Natural killer cell (primary cell): ENCODE data around the gene ZNF81. TPM values are rescaled to one million over a fixed set of nuclear protein-coding genes. Genes with fewer than 3 reads are reported as not detected.
"Not testable (repeated sequence)": the region's sequence is repeated elsewhere in the genome, so short reads cannot be mapped to it uniquely, and the experiment has no call there.

Experiments
- ATAC-seq, 3 donors: fragments of 150-1000 bp in 2 of 3; fragments of 200-7000 bp in 1 of 3; cut with Tn5 transposase; 1 replicate in 1 of 3; 2 replicates in 2 of 3; pipeline ENCODE4 v1.10.0; 2021; ENCODE audit warnings: mild to moderate bottlenecking in 2 of 3, moderate library complexity in 2 of 3
- DNase-seq, 2 donors: peaks; one replicate each; pipeline versions ENCODE4 v3.0.0 to v3.0.0-alpha.2; 2013 to 2021; ENCODE audit warnings: mixed read lengths in 1 of 2
- H3K27ac ChIP-seq: one replicate; pipeline ENCODE4 v1.5.1; 2013; ENCODE audit warnings: mild to moderate bottlenecking, low read length
- H3K27me3 ChIP-seq: one replicate; pipeline ENCODE4 v1.6.1; 2013; ENCODE audit warnings: low read length; ENCODE audit not compliant: control insufficient read depth, insufficient read depth
- H3K36me3 ChIP-seq: one replicate; pipeline ENCODE4 v1.6.1; 2013; ENCODE audit warnings: low read length; ENCODE audit not compliant: control insufficient read depth, insufficient read depth
- H3K4me1 ChIP-seq: one replicate; pipeline ENCODE4 v1.6.1; 2013; ENCODE audit warnings: low read length; ENCODE audit not compliant: control insufficient read depth, insufficient read depth
- H3K4me3 ChIP-seq: one replicate; pipeline ENCODE4 v1.5.1; 2013; ENCODE audit warnings: low read length
- H3K9me3 ChIP-seq: one replicate; pipeline ENCODE4 v1.6.1; 2013; ENCODE audit warnings: low read length; ENCODE audit not compliant: control insufficient read depth, insufficient read depth
- H3K27ac Mint-ChIP-seq, 2 donors: one replicate each; pipeline ENCODE4 v1.8.0; 2022; ENCODE audit warnings: mild to moderate bottlenecking in 2 of 2, mixed read lengths in 2 of 2, moderate library complexity in 1 of 2
- H3K27me3 Mint-ChIP-seq, 2 donors: one replicate each; pipeline ENCODE4 v1.8.0; 2022; ENCODE audit warnings: low read depth in 2 of 2, mixed read lengths in 2 of 2
- H3K36me3 Mint-ChIP-seq: one replicate; pipeline ENCODE4 v1.8.0; 2022; ENCODE audit warnings: mixed read lengths
- H3K4me1 Mint-ChIP-seq, 2 donors: one replicate each; pipeline ENCODE4 v1.8.0; 2022; ENCODE audit warnings: mixed read lengths in 2 of 2
- H3K4me3 Mint-ChIP-seq: one replicate; pipeline ENCODE4 v1.8.0; 2022; ENCODE audit warnings: mild to moderate bottlenecking, moderate library complexity, mixed read lengths
- H3K9me3 Mint-ChIP-seq, 2 donors: one replicate each; pipeline ENCODE4 v1.8.0; 2022; ENCODE audit warnings: mixed read lengths in 2 of 2
- WGBS: methylation state at CpG from one replicate; pipeline ENCODE4 v1.1.7; 2013; ENCODE audit warnings: missing lambda C conversion rate; ENCODE audit not compliant: insufficient coverage; 5-methylcytosine and 5-hydroxymethylcytosine counted together
- intact Hi-C: fragments of 100-400 bp; cut with micrococcal nuclease; formaldehyde crosslinking; loops from one replicate; pipeline ENCODE4 v1.14.2; 2022
- total RNA-seq, 4 donors: library from RNA; stranded (reverse); fragments of 120-200 nt in 1 of 4; gene quantifications; one replicate each; pipeline versions ENCODE4 v1.2.3 to v1.2.4, GENCODE V29; 2013 to 2022
- TF ChIP-seq, protein P1 (sequence below): fragments of 200-600 bp; IDR thresholded peaks from one replicate; pipeline ENCODE4 v1.8.0; 2022; ENCODE audit warnings: antibody characterized with exemption

Gene ZNF81
- total RNA-seq, 3 donors from 2014 or later (not counting 1 experiment from before 2014, with no cell fraction given) = 20.9 to 23.7 (median 21.2) TPM

DNA sequence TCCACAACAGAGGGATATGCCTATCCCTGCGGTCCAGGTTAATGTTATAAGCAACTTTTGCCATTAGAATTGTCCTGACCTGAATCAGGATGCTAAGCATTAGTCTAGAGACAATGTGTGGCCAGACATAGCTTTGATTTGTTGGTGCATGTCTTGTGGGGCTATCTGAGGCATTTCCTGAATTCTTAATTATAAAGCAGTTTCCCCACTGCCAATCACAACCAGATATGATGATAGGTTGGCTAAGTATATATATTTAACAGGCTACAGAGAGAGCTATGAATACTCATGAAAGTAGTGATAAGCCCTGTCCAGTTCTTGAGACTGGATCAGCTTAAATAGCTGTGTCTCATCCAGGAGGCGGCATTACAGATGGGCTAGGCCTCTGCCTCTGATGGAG is 37.8 kb upstream of the ZNF81 start:
- intact Hi-C loops = no loop called here
- Histone ChIP-seq H3K4me3 (no peak overlapping the region), H3K27ac (no peak overlapping the region), H3K27me3 (no peaks in the 10 kb centered on the region), H3K9me3 (no peaks in the 10 kb centered on the region), H3K4me1 (no peaks in the 10 kb centered on the region), H3K36me3 (no peaks in the 10 kb centered on the region)
- Mint-ChIP-seq H3K4me1 (no peaks in the 10 kb centered on the region), H3K27ac (no peak overlapping the region), H3K9me3 (no peaks in the 10 kb centered on the region), H3K4me3 (no peak overlapping the region), H3K27me3 (peaks cover 4 to 18% of the 10 kb centered on the region in 2 donors), H3K36me3 (no peaks in the 10 kb centered on the region)
- TF ChIP-seq, protein P1, sequence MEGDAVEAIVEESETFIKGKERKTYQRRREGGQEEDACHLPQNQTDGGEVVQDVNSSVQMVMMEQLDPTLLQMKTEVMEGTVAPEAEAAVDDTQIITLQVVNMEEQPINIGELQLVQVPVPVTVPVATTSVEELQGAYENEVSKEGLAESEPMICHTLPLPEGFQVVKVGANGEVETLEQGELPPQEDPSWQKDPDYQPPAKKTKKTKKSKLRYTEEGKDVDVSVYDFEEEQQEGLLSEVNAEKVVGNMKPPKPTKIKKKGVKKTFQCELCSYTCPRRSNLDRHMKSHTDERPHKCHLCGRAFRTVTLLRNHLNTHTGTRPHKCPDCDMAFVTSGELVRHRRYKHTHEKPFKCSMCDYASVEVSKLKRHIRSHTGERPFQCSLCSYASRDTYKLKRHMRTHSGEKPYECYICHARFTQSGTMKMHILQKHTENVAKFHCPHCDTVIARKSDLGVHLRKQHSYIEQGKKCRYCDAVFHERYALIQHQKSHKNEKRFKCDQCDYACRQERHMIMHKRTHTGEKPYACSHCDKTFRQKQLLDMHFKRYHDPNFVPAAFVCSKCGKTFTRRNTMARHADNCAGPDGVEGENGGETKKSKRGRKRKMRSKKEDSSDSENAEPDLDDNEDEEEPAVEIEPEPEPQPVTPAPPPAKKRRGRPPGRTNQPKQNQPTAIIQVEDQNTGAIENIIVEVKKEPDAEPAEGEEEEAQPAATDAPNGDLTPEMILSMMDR = no peak
- no peak for ATAC-seq
- 90% methylated on average over 2 of the region's 2 CpGs for WGBS
- no peak for DNase-seq

DNA sequence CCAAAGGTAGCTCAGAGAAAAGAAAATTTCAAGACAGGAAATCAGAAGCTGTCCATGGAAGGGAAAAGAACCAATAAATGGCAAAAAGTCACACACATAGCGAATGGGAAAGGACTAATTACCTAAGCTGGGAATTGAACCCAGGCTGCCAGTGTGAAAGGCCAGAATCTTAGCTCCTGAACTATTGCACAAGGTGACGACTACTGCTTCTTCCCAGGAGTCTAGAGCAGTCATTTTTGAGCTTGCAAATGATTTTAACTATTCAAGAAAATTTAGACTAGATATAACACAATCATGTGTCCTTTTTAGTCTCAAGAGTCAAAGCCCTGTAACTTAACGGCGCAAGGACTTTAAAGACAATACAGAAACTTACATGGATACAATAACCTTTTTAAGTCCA is 34.1 kb upstream of the ZNF81 start:
- ATAC-seq (no peak), DNase-seq (no peak)
- Histone ChIP-seq H3K4me3 (no peak overlapping the region), H3K27me3 (no peaks in the 10 kb centered on the region), H3K36me3 (no peaks in the 10 kb centered on the region), H3K9me3 (no peaks in the 10 kb centered on the region), H3K27ac (no peak overlapping the region), H3K4me1 (no peaks in the 10 kb centered on the region)
- whole genome bisulfite sequencing = 89% methylated on average over 4 of the region's 4 CpGs
- Mint-ChIP-seq H3K27ac (no peak overlapping the region), H3K4me1 (no peaks in the 10 kb centered on the region), H3K27me3 (peaks cover 4 to 18% of the 10 kb centered on the region in 2 donors), H3K36me3 (no peaks in the 10 kb centered on the region), H3K9me3 (no peaks in the 10 kb centered on the region), H3K4me3 (no peak overlapping the region)
- TF ChIP-seq, protein P1 = no peak
- intact Hi-C loops = no loop called here

DNA sequence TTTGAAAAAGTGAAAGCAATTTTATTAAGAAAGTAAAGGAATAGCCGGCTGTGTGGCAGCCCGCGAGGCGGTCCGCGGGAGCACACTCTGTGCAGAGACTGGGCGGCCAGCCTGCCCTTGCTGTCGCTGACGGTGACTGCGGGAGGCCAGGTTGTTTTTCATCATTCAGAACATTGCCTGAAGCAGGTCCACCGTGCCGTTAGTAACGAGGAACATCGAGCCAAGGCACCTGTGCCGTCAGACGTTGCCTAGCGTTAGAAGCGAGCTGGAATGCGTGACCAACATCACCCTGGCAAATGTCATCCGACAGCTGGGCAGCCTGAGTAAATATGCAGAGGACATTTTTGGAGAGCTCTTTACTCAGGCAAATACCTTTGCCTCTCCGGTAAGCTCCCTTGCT is 33.6 kb upstream of the ZNF81 start:
- H3K36me3 Mint-ChIP-seq, H3K27me3 ChIP-seq, DNase-seq, H3K36me3 ChIP-seq, ATAC-seq, H3K4me3 Mint-ChIP-seq, intact Hi-C loops, H3K4me3 ChIP-seq, H3K27ac Mint-ChIP-seq, H3K9me3 Mint-ChIP-seq, H3K4me1 Mint-ChIP-seq, H3K4me1 ChIP-seq, H3K27ac ChIP-seq, H3K9me3 ChIP-seq: not testable (repeated sequence)
- 93% methylated on average over 21 of the region's 21 CpGs for WGBS
- peaks cover 4 to 18% of the 10 kb centered on the region in 2 donors for H3K27me3 Mint-ChIP-seq

DNA sequence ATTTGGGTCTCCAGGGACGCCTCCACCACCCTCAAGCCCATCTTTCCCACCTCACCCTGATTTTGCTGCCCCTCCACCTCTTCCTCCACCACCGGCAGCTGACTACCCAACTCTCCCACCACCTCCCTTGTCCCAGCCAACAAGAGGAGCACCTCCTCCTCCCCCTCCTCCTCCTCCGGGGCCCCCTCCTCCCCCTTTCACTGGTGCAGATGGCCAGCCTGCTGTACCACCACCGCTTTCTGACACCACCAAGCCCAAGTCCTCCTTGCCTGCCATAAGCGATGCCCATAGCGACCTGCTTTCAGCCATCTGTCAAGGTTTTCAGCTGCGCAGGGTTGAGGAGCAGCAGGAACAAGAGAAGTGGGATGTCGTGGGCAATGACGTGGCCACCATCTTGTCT is 32.4 kb upstream of the ZNF81 start:
- DNase-seq (no peak), ATAC-seq (no peak)
- intact Hi-C loops = no loop called here
- Mint-ChIP-seq H3K9me3 (no peaks in the 10 kb centered on the region), H3K27me3 (peaks cover 4 to 21% of the 10 kb centered on the region in 2 donors), H3K4me1 (no peaks in the 10 kb centered on the region), H3K4me3 (no peak overlapping the region), H3K36me3 (no peaks in the 10 kb centered on the region), H3K27ac (no peak overlapping the region)
- Histone ChIP-seq H3K36me3 (no peaks in the 10 kb centered on the region), H3K27me3 (no peaks in the 10 kb centered on the region), H3K27ac (no peak overlapping the region), H3K4me3 (no peak overlapping the region), H3K9me3 (no peaks in the 10 kb centered on the region), H3K4me1 (no peaks in the 10 kb centered on the region)
- TF ChIP-seq, protein P1 = no peak
- 93% methylated on average over 9 of the region's 9 CpGs for WGBS

DNA sequence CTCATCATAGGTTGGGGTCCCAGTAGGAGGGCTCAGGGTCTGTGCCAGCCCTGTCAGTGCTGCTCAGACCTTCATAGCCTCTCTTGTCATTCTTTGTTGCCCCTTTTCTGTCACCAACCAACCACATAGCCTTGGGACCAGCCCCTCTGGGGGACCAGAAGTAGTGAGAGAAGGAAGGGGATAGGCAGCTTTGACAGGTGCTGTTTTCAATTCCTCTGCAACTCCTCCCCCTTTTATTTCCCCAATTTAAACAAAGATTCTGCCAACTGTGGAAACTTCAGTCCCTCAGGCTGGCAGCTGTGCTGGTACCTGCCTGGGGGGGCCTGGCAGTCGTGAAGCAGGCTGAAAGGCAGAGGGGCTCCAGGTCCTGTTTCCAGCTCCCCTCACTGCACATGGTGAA is 30.9 kb upstream of the ZNF81 start:
- not testable (repeated sequence) for ATAC-seq, H3K9me3 Mint-ChIP-seq

DNA sequence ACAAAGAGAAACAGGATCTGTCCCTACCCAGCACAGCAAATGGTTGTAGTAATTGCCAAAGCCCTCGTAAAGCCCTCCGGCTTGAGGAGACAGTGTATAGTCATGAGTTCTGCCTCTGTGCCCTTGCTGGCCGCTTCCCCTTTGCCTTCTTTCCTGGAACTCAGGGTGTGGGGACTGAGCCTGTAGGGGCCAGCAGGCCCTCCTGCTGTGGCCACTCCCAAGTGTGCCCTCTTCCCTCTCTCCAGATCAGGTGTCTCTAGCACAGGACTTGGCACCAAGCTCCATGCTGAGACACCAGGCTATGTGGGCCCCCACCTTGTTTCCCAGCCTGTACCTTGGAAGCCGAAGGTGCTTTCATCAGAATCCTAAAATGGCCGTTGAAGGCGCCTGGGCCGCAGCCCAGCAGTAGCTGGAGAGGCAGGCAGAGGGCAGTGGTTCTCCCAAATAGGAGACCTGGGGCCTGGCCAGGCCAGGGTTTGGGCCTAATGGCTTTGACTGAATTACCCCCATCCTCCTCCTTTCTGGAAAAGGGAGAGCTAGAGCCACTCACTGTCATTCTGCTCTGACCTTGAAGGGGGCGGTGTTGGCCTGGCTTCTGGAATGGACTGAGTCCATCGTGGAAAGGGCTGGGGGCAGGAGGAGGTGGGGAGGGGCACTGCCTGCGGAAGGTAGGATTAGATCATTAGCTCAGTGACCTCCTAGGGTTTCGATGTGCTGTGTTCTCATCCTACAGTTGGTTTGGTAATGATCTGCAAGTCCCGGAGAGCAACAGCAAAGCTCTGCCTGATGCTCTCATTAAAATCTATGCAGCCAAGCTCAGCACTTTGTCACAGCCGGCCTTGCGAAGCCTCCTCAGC is 30.1 kb upstream of the ZNF81 start:
- DNase-seq, H3K27me3 ChIP-seq, ATAC-seq, H3K4me1 ChIP-seq, H3K4me1 Mint-ChIP-seq, H3K4me3 Mint-ChIP-seq, intact Hi-C loops, H3K27ac ChIP-seq, H3K9me3 ChIP-seq, H3K36me3 ChIP-seq, H3K4me3 ChIP-seq, H3K27ac Mint-ChIP-seq, H3K36me3 Mint-ChIP-seq, H3K9me3 Mint-ChIP-seq: not testable (repeated sequence)
- H3K27me3 Mint-ChIP-seq = peaks cover 4 to 17% of the 10 kb centered on the region in 2 donors
- 79% methylated on average over 10 of the region's 14 CpGs for WGBS

More for the DNA sequence above, 30.9 kb upstream of the ZNF81 start:
- H3K4me1 Mint-ChIP-seq, H3K36me3 Mint-ChIP-seq, DNase-seq, H3K4me1 ChIP-seq, H3K9me3 ChIP-seq, intact Hi-C loops, H3K4me3 ChIP-seq, H3K36me3 ChIP-seq, H3K27ac ChIP-seq, H3K27me3 ChIP-seq, H3K27ac Mint-ChIP-seq, H3K4me3 Mint-ChIP-seq: not testable (repeated sequence)
- 38% methylated on average over 1 of the region's 1 CpG for WGBS
- peaks cover 4 to 23% of the 10 kb centered on the region in 2 donors for H3K27me3 Mint-ChIP-seq
